Measurements from ENCODE around the gene TANC1. TPM values are rescaled to one million over a fixed set of nuclear protein-coding genes. Genes with fewer than 3 reads are reported as not detected.

TANC1 gene
- total RNA-seq: 1 to 10 TPM in 1 of 2 experiments, under 1 TPM in 1; 0.89 to 1.1 TPM

- Mint-ChIP-seq H3K9me3 (ENCODE audit: low read depth) (no peaks in the 10 kb centered on the region), H3K27me3 (peaks cover 36% of the 10 kb centered on the region), H3K4me1 (peaks cover 14% of the 10 kb centered on the region), H3K27ac (no peak within 1 kb of the TSS), H3K4me3 (peak within 1 kb of the TSS; percentile 74), H3K36me3 (ENCODE audit: low read depth) (no peaks in the 10 kb centered on the region)
- intact Hi-C loops (cut with DNase I, micrococcal nuclease): loop anchor here in 1 of 2 experiments (5.0 kb wide), 1 partner anchor 319 kb away; the partner anchor contains the start of gene WDSUB1
- ChIA-PET POLR2A (interaction anchor here (0.6 kb wide), 1 partner anchor 37 kb away, joined by 3 read pairs; no protein-coding TSS in a partner anchor), CTCF (interaction anchor here (0.5 to 1.6 kb wide), 3 partner anchors 10 to 400 kb away, joined by 3 to 5 read pairs (median 3); no protein-coding TSS in a partner anchor)
- peak; percentile 86 for DNase-seq
- ATAC-seq: peak; percentile 97
Measured at GRCh38 chr2:158968396-158969161, at the start of gene TANC1. TSS of gene TANC1 (plus strand) at chr2:158968640. CDS start at chr2:159065911, 97,271 bp downstream.

GRCh38 chr2:158921599-158922408 is 46.6 kb upstream of the TANC1 start:
- DNase-seq (no peak), ATAC-seq (no peak)
- H3K27me3 Mint-ChIP-seq: peaks cover 2% of the 10 kb centered on the region
- CTCF ChIA-PET: interaction anchor here (0.6 kb wide), 1 partner anchor 1228 kb away, joined by 3 read pairs; no protein-coding TSS in a partner anchor
- H3K27ac Mint-ChIP-seq: no peak overlapping the region
- POLR2A ChIA-PET: no interaction called here
- no peaks in the 10 kb centered on the region for H3K36me3 Mint-ChIP-seq (ENCODE audit: low read depth)
- H3K4me3 Mint-ChIP-seq: no peak overlapping the region
- H3K4me1 Mint-ChIP-seq: no peaks in the 10 kb centered on the region
- intact Hi-C loops (cut with DNase I, micrococcal nuclease): no loop called here
- no peaks in the 10 kb centered on the region for H3K9me3 Mint-ChIP-seq (ENCODE audit: low read depth)

GRCh38 chr2:158922601-158923000 is 45.8 kb upstream of the TANC1 start:
- no peak for ATAC-seq
- no peak overlapping the region for H3K27ac Mint-ChIP-seq
- intact Hi-C loops (cut with DNase I, micrococcal nuclease): no loop called here

DNA sequence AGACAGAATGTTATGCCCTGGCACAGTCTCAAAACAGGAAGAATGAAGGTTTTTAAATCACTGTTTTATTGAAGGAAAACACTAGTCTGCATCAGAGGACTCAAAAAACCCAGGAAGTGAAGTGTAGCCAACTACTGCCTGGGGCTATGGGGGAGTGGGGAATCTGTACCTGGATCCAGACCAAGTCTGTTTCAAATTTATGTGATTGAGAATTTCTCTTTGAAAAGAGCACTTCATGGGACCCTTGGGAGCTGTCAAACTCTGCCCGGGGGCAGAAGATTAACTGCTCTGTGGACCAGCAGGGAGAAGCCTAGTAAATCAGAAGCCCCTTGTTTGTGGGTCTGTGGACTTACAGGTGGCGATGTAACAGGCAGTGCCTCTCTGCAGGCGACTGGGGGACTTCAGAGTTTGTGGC is 45.3 kb upstream of the TANC1 start:
- Mint-ChIP-seq H3K4me1 (no peaks in the 10 kb centered on the region), H3K9me3 (ENCODE audit: low read depth) (no peaks in the 10 kb centered on the region), H3K27me3 (peaks cover 2% of the 10 kb centered on the region), H3K36me3 (ENCODE audit: low read depth) (no peaks in the 10 kb centered on the region), H3K27ac (no peak overlapping the region), H3K4me3 (no peak overlapping the region)
- ATAC-seq (no peak), DNase-seq (no peak)
- ChIA-PET POLR2A (no interaction called here), CTCF (no interaction called here)
- intact Hi-C loops (cut with DNase I, micrococcal nuclease): no loop called here

More at GRCh38 chr2:158922601-158923000, 45.8 kb upstream of the TANC1 start:
- Mint-ChIP-seq H3K36me3 (ENCODE audit: low read depth) (no peaks in the 10 kb centered on the region), H3K4me1 (no peaks in the 10 kb centered on the region), H3K9me3 (ENCODE audit: low read depth) (no peaks in the 10 kb centered on the region), H3K27me3 (peaks cover 2% of the 10 kb centered on the region), H3K4me3 (no peak overlapping the region)
- ChIA-PET POLR2A (no interaction called here), CTCF (interaction anchor here (0.6 kb wide), 1 partner anchor 1228 kb away, joined by 3 read pairs; no protein-coding TSS in a partner anchor)
- no peak for DNase-seq

DNA sequence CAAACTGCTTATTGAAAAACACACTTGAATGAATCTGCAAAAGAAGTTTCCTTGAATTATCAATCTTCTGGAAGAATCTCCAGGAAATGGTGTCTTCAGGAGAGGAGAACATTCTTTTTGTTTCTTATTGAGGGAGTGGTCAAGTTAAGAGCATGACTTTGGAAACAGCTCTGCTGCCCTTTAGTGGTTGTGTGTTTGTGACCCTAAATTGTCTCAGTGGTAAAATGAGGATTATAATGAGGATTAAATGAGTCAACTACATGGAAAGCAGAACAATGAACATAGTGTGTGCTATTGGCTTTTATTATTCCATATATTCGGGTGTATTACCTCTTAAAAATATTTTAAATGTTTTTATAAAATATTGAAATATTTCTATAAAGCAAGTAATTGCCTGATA is 44.8 kb upstream of the TANC1 start:
- Mint-ChIP-seq H3K27ac (no peak overlapping the region), H3K9me3 (ENCODE audit: low read depth) (no peaks in the 10 kb centered on the region), H3K36me3 (ENCODE audit: low read depth) (no peaks in the 10 kb centered on the region), H3K4me3 (no peak overlapping the region), H3K4me1 (no peaks in the 10 kb centered on the region), H3K27me3 (peaks cover 2% of the 10 kb centered on the region)
- POLR2A ChIA-PET: no interaction called here
- ATAC-seq (no peak), DNase-seq (no peak)
- CTCF ChIA-PET: interaction anchor here (0.7 kb wide), 1 partner anchor 65 kb away, joined by 4 read pairs; no protein-coding TSS in a partner anchor
- intact Hi-C loops (cut with DNase I, micrococcal nuclease): no loop called here

GRCh38 chr2:158926478-158926948 is 41.9 kb upstream of the TANC1 start:
- POLR2A ChIA-PET: no interaction called here

DNA sequence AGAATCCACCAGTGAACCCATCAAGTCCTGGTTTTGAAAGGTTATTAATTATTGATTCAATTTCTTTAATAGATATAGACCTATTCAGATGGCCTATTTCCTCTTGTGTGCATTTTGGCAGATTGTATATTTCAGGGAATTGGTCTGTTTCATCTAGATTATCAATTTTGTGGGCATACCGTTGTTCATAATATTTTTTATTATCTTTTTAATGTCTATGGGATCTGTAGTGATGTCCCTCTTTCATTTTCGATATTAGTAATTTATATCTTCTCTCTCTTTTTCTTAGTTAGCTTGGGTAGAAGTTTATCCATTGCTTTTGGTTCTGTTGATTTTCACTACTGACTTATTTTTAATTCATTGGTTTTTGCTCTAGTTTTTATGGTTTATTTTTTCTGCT is 39.9 kb upstream of the TANC1 start:
- Mint-ChIP-seq H3K27me3 (no peaks in the 10 kb centered on the region), H3K4me3 (no peak overlapping the region)

More at GRCh38 chr2:158926478-158926948, 41.9 kb upstream of the TANC1 start:
- ATAC-seq (no peak), DNase-seq (no peak)
- intact Hi-C loops (cut with DNase I, micrococcal nuclease): no loop called here
- Mint-ChIP-seq H3K4me3 (no peak overlapping the region), H3K27me3 (peaks cover 2% of the 10 kb centered on the region), H3K9me3 (ENCODE audit: low read depth) (no peaks in the 10 kb centered on the region), H3K27ac (no peak overlapping the region), H3K36me3 (ENCODE audit: low read depth) (no peaks in the 10 kb centered on the region), H3K4me1 (no peaks in the 10 kb centered on the region)
- CTCF ChIA-PET: no interaction called here

GRCh38 chr2:158928965-158929364 is 39.5 kb upstream of the TANC1 start:
- no peaks in the 10 kb centered on the region for H3K4me1 Mint-ChIP-seq
- ChIA-PET POLR2A (no interaction called here), CTCF (interaction anchor here (0.6 kb wide), 1 partner anchor 340 kb away, joined by 3 read pairs; no protein-coding TSS in a partner anchor)
- no peak overlapping the region for H3K27ac Mint-ChIP-seq
- DNase-seq: no peak
- no peaks in the 10 kb centered on the region for H3K27me3 Mint-ChIP-seq
- H3K36me3 Mint-ChIP-seq (ENCODE audit: low read depth): no peaks in the 10 kb centered on the region
- H3K9me3 Mint-ChIP-seq (ENCODE audit: low read depth): no peaks in the 10 kb centered on the region
- no peak for ATAC-seq
- no peak overlapping the region for H3K4me3 Mint-ChIP-seq
- intact Hi-C loops (cut with DNase I, micrococcal nuclease): no loop called here

More for the DNA sequence above, 39.9 kb upstream of the TANC1 start:
- intact Hi-C loops (cut with DNase I, micrococcal nuclease): no loop called here
- DNase-seq (no peak), ATAC-seq (no peak)
- no peak overlapping the region for H3K27ac Mint-ChIP-seq
- H3K36me3 Mint-ChIP-seq (ENCODE audit: low read depth): no peaks in the 10 kb centered on the region
- H3K4me1 Mint-ChIP-seq: no peaks in the 10 kb centered on the region
- no peaks in the 10 kb centered on the region for H3K9me3 Mint-ChIP-seq (ENCODE audit: low read depth)
- POLR2A ChIA-PET: no interaction called here
- CTCF ChIA-PET: no interaction called here

GRCh38 chr2:158931572-158931971 is 36.9 kb upstream of the TANC1 start:
- peaks cover 3% of the 10 kb centered on the region for H3K27me3 Mint-ChIP-seq
- H3K4me1 Mint-ChIP-seq: no peaks in the 10 kb centered on the region
- ATAC-seq (no peak), DNase-seq (no peak)
- no peaks in the 10 kb centered on the region for H3K36me3 Mint-ChIP-seq (ENCODE audit: low read depth)
- no peak overlapping the region for H3K4me3 Mint-ChIP-seq
- intact Hi-C loops (cut with DNase I, micrococcal nuclease): no loop called here
- ChIA-PET POLR2A (interaction anchor here (0.5 to 0.7 kb wide), 2 partner anchors 37 to 94 kb away, joined by 3 read pairs; partner anchors contain the start of gene TANC1), CTCF (interaction anchor here (0.5 kb wide), 1 partner anchor 1783 kb away, joined by 3 read pairs; no protein-coding TSS in a partner anchor)
- no peak overlapping the region for H3K27ac Mint-ChIP-seq
- no peaks in the 10 kb centered on the region for H3K9me3 Mint-ChIP-seq (ENCODE audit: low read depth)

DNA sequence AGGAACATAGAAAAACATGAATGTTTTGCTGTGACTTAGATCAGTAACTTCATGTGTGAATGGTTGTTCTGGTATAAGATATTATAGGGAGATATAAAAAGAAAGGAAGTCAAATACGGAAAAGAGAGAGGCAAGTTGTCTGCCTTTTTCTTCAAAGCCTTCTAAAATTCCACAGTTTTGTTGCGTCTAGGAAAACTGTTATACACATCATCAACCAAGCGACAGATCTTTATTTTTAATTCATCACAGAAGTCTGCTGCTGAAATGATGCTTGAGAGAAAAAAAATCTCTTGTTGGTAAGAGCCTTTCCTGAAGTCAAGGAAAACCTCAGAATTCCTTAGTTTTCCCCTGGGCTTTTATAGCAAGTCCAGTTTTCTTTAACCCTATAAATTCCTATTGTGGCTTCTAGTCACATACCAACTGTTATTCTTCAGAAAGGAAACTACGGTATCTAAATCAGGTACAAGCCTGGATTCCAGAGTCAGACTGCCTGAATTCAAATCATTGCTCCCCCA is 36.3 kb upstream of the TANC1 start:
- no peaks in the 10 kb centered on the region for H3K36me3 Mint-ChIP-seq (ENCODE audit: low read depth)
- H3K4me1 Mint-ChIP-seq: no peaks in the 10 kb centered on the region
- CTCF ChIA-PET: no interaction called here
- peaks cover 5% of the 10 kb centered on the region for H3K27me3 Mint-ChIP-seq
- POLR2A ChIA-PET: no interaction called here
- DNase-seq (no peak), ATAC-seq (no peak)
- intact Hi-C loops (cut with DNase I, micrococcal nuclease): no loop called here
- H3K27ac Mint-ChIP-seq: no peak overlapping the region
- H3K9me3 Mint-ChIP-seq (ENCODE audit: low read depth): no peaks in the 10 kb centered on the region
- H3K4me3 Mint-ChIP-seq: no peak overlapping the region

- DNase-seq: no peak
- Mint-ChIP-seq H3K4me3 (no peak overlapping the region), H3K9me3 (ENCODE audit: low read depth) (no peaks in the 10 kb centered on the region), H3K27ac (no peak overlapping the region), H3K27me3 (peaks cover 5% of the 10 kb centered on the region), H3K4me1 (no peaks in the 10 kb centered on the region), H3K36me3 (ENCODE audit: low read depth) (no peaks in the 10 kb centered on the region)
- intact Hi-C loops (cut with DNase I, micrococcal nuclease): no loop called here
- ChIA-PET CTCF (interaction anchor here (0.5 to 1.0 kb wide), 2 partner anchors 31 to 178 kb away, joined by 3 read pairs; no protein-coding TSS in a partner anchor), POLR2A (no interaction called here)
- ATAC-seq: no peak
Measured at GRCh38 chr2:158934170-158934569, 34.3 kb upstream of the TANC1 start.

Data from activated CD4-positive, alpha-beta T cell treated with anti-CD3 and anti-CD28 coated beads for 36 hours (primary cell).